OCI-LY1 (cell line): ENCODE data around the gene SLC43A2.
A peak's percentile ranks its signal among the peaks of the same experiment; 100 is the strongest.

ENCODE experiments used
- H2AFZ ChIP-seq: fragments of 200-600 bp; sonication (generic), shearing (Covaris generic); 2 replicates; pipeline ENCODE4 v1.6.0; 2014; ENCODE audit warnings: antibody characterized with exemption, mild to moderate bottlenecking, low read length
- H3F3A ChIP-seq: fragments of 200-600 bp; sonication (generic), shearing (Covaris generic); 2 replicates; pipeline ENCODE4 v1.6.0; 2014; ENCODE audit warnings: mild to moderate bottlenecking, antibody characterized with exemption, low read length, moderate library complexity; ENCODE audit not compliant: insufficient read depth
- H3K27ac ChIP-seq: fragments of 200-600 bp; sonication (generic); 2 replicates; pipeline ENCODE4 v1.5.1; 2014; ENCODE audit warnings: low read length, mixed run types, mild to moderate bottlenecking, low read depth; ENCODE audit not compliant: poor library complexity, severe bottlenecking
- H3K27me3 ChIP-seq: fragments of 200-600 bp; sonication (generic); 2 replicates; pipeline ENCODE4 v1.6.0; 2014; ENCODE audit warnings: antibody characterized with exemption, mild to moderate bottlenecking, low read length, moderate library complexity; ENCODE audit not compliant: insufficient read depth
- H3K36me3 ChIP-seq: fragments of 200-600 bp; sonication (generic); 2 replicates; pipeline ENCODE4 v1.6.1; 2014; ENCODE audit warnings: mild to moderate bottlenecking, antibody characterized with exemption, low read length, moderate library complexity, mixed read lengths; ENCODE audit not compliant: insufficient read depth
- H3K4me1 ChIP-seq: fragments of 200-600 bp; sonication (generic); 2 replicates; pipeline ENCODE4 v1.5.1; 2014; ENCODE audit warnings: mild to moderate bottlenecking, low read length, moderate library complexity; ENCODE audit not compliant: insufficient read depth, severe bottlenecking
- H3K4me2 ChIP-seq: fragments of 200-600 bp; sonication (generic), shearing (Covaris generic); 2 replicates; pipeline ENCODE4 v1.6.1; 2014; ENCODE audit warnings: low read length
- H3K4me3 ChIP-seq: fragments of 200-600 bp; sonication (generic); 2 replicates; pipeline ENCODE4 v1.5.1; 2014; ENCODE audit warnings: low read length, low read depth, mild to moderate bottlenecking, mixed read lengths; ENCODE audit not compliant: poor library complexity, severe bottlenecking
- H3K79me2 ChIP-seq: fragments of 200-600 bp; shearing (Covaris generic); 2 replicates; pipeline ENCODE4 v1.6.1; 2016; ENCODE audit warnings: mixed run types, low read length, mixed read lengths; ENCODE audit not compliant: insufficient read depth
- H3K9ac ChIP-seq: fragments of 200-600 bp; sonication (generic), shearing (Covaris generic); 2 replicates; pipeline ENCODE4 v1.6.1; 2014; ENCODE audit warnings: mild to moderate bottlenecking, low read length, mixed read lengths
- H3K9me2 ChIP-seq: fragments of 200-600 bp; sonication (generic), shearing (Covaris generic); 2 replicates; pipeline ENCODE4 v1.6.1; 2014; ENCODE audit warnings: low read depth, mild to moderate bottlenecking, low read length, mixed read lengths
- H3K9me3 ChIP-seq: fragments of 200-600 bp; shearing (Covaris generic); 2 replicates; pipeline ENCODE4 v1.6.1; 2014; ENCODE audit warnings: low read length, mixed read lengths
- H4K20me1 ChIP-seq: fragments of 200-600 bp; sonication (generic), shearing (Covaris generic); 2 replicates; pipeline ENCODE4 v1.6.0; 2016; ENCODE audit warnings: mild to moderate bottlenecking, low read length; ENCODE audit not compliant: insufficient read depth
- EZH2 ChIP-seq: fragments of 200-600 bp; sonication (generic), shearing (Covaris generic); IDR thresholded peaks from 2 replicates; pipeline ENCODE4 v1.8.0; 2017; ENCODE audit warnings: borderline replicate concordance, mixed run types, mild to moderate bottlenecking, antibody characterized with exemption, low read length, moderate library complexity, mixed read lengths
- TF ChIP-seq, protein P1 (sequence below): fragments of 200-600 bp; sonication (generic), shearing (Covaris generic); IDR thresholded peaks from 2 replicates; pipeline ENCODE4 v1.5.1; 2017; ENCODE audit warnings: mild to moderate bottlenecking, antibody characterized with exemption, low read length, moderate library complexity, mixed read lengths

SLC43A2 gene

DNA sequence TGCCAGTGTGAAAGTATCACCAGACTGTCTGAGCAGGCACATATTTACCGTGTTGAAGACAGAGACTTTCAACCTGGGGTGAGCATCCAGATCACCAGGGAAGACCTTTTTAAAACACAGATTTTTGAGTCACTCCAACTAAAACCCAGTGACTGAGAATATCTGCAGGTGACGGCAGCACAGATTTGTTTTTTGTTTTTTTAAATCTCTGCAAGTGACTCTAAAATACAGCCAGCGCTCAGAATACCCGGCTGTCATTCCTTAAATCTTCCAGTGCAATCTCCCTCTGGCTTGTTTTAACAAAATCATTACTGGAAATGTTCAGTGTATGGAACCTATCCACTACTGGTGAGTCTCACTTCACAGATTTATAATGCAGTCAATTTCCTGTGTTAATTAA is 92.9 kb downstream of the SLC43A2 start:
- Histone ChIP-seq H4K20me1 (no peaks in the 10 kb centered on the region), H3K9me2 (no peaks in the 10 kb centered on the region), H3K4me3 (no peak overlapping the region), H3K36me3 (peaks cover 37% of the 10 kb centered on the region; the same call in 1 of the 2 replicates), H3K4me1 (peaks cover 3% of the 10 kb centered on the region), H3K4me2 (no peak overlapping the region), H2AFZ (no peak overlapping the region), H3K79me2 (no peaks in the 10 kb centered on the region), H3K27ac (no peak overlapping the region), H3K27me3 (no peaks in the 10 kb centered on the region), H3K9ac (no peak overlapping the region), H3K9me3 (no peaks in the 10 kb centered on the region), H3F3A (no peaks in the 10 kb centered on the region)
- TF ChIP-seq, protein P1, sequence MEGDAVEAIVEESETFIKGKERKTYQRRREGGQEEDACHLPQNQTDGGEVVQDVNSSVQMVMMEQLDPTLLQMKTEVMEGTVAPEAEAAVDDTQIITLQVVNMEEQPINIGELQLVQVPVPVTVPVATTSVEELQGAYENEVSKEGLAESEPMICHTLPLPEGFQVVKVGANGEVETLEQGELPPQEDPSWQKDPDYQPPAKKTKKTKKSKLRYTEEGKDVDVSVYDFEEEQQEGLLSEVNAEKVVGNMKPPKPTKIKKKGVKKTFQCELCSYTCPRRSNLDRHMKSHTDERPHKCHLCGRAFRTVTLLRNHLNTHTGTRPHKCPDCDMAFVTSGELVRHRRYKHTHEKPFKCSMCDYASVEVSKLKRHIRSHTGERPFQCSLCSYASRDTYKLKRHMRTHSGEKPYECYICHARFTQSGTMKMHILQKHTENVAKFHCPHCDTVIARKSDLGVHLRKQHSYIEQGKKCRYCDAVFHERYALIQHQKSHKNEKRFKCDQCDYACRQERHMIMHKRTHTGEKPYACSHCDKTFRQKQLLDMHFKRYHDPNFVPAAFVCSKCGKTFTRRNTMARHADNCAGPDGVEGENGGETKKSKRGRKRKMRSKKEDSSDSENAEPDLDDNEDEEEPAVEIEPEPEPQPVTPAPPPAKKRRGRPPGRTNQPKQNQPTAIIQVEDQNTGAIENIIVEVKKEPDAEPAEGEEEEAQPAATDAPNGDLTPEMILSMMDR, result no peak
- TF ChIP-seq EZH2, result no peak

DNA sequence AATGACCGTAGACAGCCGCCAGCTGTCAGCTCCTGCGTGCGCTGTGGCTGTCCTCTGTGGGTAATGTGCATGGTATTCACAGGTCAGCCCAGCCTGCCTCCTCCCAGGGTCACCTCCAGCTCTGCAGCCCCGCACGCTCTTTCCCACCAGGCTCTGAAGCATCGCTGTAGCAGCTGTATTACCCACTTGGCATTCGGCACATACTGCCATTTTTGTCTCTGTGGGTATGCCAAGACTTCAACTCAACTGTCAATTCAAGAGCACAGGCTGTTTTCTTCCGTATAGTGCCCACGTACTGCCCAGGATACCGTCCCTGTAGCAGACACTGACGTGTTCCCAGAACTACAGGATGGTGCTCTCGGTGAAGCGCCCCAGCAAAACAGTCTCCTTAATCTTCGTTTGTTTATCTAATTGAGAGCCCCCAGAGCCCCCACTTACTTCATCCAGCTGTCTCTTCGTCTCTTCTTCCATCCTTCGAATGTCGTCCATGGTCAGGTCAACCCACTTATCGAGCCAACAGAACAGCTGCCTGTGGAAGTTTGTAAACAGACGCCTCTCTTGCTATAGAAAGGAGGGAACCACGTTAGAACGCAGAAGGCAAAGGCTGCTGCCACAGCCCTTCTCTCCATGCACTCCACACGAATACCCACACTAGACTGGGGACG is 94.8 kb downstream of the SLC43A2 start:
- no peak overlapping the region for H3K4me2 ChIP-seq
- H3K9me3 ChIP-seq, result no peaks in the 10 kb centered on the region
- H3K27me3 ChIP-seq, result no peaks in the 10 kb centered on the region
- H2AFZ ChIP-seq, result no peak overlapping the region
- peaks cover 40% of the 10 kb centered on the region for H3K36me3 ChIP-seq
- peaks cover 3% of the 10 kb centered on the region for H3K4me1 ChIP-seq
- H3K79me2 ChIP-seq, result no peaks in the 10 kb centered on the region
- no peak overlapping the region for H3K9ac ChIP-seq
- TF ChIP-seq EZH2, result no peak
- TF ChIP-seq, protein P1, result no peak
- H3K9me2 ChIP-seq, result no peaks in the 10 kb centered on the region
- H3K4me3 ChIP-seq, result no peak overlapping the region
- no peaks in the 10 kb centered on the region for H4K20me1 ChIP-seq
- no peak overlapping the region for H3K27ac ChIP-seq
- no peaks in the 10 kb centered on the region for H3F3A ChIP-seq

DNA sequence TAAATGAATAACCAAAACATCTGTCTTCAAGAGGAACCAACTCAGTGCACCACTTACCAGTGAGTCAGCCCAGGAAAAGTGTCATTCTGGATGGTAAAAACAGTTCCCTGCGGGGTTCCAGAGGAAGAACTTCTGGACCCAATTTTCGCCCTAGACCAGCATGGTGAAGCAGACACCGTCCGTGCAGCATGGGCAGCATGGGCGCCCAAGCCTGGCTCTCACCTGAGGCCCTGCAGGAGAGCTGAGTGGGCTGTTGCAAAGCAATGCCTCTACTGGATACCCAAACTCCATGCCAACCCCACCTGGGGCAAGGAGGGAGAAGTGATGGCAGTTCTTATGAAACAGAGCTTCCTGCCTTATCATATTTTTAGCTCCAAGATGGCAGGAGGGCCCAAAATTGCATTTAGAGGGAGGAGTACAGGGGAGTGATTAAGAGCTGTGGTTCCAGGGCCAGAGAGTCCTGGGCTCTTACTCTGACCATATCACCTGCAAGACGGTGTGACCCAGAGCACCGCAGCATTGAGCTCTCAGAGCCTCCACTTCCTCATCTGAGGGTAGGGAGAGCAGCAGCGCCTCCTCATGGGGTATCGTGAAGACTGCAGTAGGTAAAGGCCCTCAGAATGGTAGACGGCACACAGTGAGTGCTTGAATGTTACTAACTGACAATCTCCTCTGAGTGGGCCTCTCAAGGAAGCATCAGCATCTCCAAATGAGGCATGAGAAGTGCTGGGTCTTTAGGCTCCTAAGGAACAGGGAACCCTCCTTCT is 95.6 kb downstream of the SLC43A2 start:
- Histone ChIP-seq H3K4me2 (no peak overlapping the region), H3F3A (no peaks in the 10 kb centered on the region), H3K9me3 (no peaks in the 10 kb centered on the region), H3K4me3 (no peak overlapping the region), H3K36me3 (peaks cover 37% of the 10 kb centered on the region), H3K9ac (no peak overlapping the region), H3K79me2 (no peaks in the 10 kb centered on the region), H3K4me1 (peaks cover 3% of the 10 kb centered on the region), H3K27ac (no peak overlapping the region), H3K9me2 (no peaks in the 10 kb centered on the region), H4K20me1 (no peaks in the 10 kb centered on the region), H3K27me3 (no peaks in the 10 kb centered on the region), H2AFZ (no peak overlapping the region)
- no peak for TF ChIP-seq EZH2
- TF ChIP-seq, protein P1, result peak; percentile 84
